GM21529 (cell line): ENCODE results near the gene HYCC1.
"Not testable (repeated sequence)": the region's sequence is repeated elsewhere in the genome, so short reads cannot be mapped to it uniquely, and the experiment has no call there.

Experiments used
- ATAC-seq: cut with Tn5 transposase; IDR thresholded peaks from one replicate; pipeline ENCODE4 v1.9.1; 2021; ENCODE audit not compliant: unreplicated experiment

HYCC1 gene

GRCh38 chr7:23013715-23014649 is at the start of gene HYCC1:
Gene HYCC1 (minus strand): TSS chr7:23014130. CDS start chr7:22991111, 23,019 bp downstream.
- ATAC-seq: peak; percentile 93

- no peak for ATAC-seq
Measured at GRCh38 chr7:23062452-23062851, 48.5 kb upstream of the HYCC1 start.

GRCh38 chr7:23061327-23061726 is 47.4 kb upstream of the HYCC1 start:
- no peak for ATAC-seq

- no peak for ATAC-seq
Measured at GRCh38 chr7:23058408-23059096, 44.6 kb upstream of the HYCC1 start.

- ATAC-seq: peak; percentile 85
Measured at GRCh38 chr7:23055582-23056178, 41.8 kb upstream of the HYCC1 start.

- ATAC-seq: not testable (repeated sequence)
Measured at GRCh38 chr7:23051124-23051485, 37.2 kb upstream of the HYCC1 start.

- ATAC-seq: not testable (repeated sequence)
Measured at GRCh38 chr7:23046336-23046735, 32.4 kb upstream of the HYCC1 start.

GRCh38 chr7:23045086-23045485 is 31.2 kb upstream of the HYCC1 start:
- ATAC-seq: not testable (repeated sequence)

- no peak for ATAC-seq
Measured at GRCh38 chr7:23044581-23044980, 30.7 kb upstream of the HYCC1 start.

- ATAC-seq: no peak
Measured at GRCh38 chr7:23043441-23043840, 29.5 kb upstream of the HYCC1 start.

- ATAC-seq: not testable (repeated sequence)
Measured at GRCh38 chr7:23039674-23040073, 25.7 kb upstream of the HYCC1 start.

- ATAC-seq: not testable (repeated sequence)
Measured at GRCh38 chr7:23035542-23036371, 21.8 kb upstream of the HYCC1 start.

- no peak for ATAC-seq
Measured at GRCh38 chr7:23027261-23027660, 13.3 kb upstream of the HYCC1 start.

- ATAC-seq: no peak
Measured at GRCh38 chr7:23026164-23026563, 12.2 kb upstream of the HYCC1 start.

- no peak for ATAC-seq
Measured at GRCh38 chr7:23024454-23024853, 10.5 kb upstream of the HYCC1 start.

- no peak for ATAC-seq
Measured at GRCh38 chr7:23022851-23023250, 8.9 kb upstream of the HYCC1 start.

- ATAC-seq: no peak
Measured at GRCh38 chr7:23022258-23022769, 8.4 kb upstream of the HYCC1 start.

GRCh38 chr7:23021596-23021995 is 7.7 kb upstream of the HYCC1 start:
- ATAC-seq: no peak

GRCh38 chr7:23020742-23021401 is 6.9 kb upstream of the HYCC1 start:
- ATAC-seq: no peak

- no peak for ATAC-seq
Measured at GRCh38 chr7:23018750-23019149, 4.8 kb upstream of the HYCC1 start.
